ENCODE measurements around the gene RANBP17.

DNA sequence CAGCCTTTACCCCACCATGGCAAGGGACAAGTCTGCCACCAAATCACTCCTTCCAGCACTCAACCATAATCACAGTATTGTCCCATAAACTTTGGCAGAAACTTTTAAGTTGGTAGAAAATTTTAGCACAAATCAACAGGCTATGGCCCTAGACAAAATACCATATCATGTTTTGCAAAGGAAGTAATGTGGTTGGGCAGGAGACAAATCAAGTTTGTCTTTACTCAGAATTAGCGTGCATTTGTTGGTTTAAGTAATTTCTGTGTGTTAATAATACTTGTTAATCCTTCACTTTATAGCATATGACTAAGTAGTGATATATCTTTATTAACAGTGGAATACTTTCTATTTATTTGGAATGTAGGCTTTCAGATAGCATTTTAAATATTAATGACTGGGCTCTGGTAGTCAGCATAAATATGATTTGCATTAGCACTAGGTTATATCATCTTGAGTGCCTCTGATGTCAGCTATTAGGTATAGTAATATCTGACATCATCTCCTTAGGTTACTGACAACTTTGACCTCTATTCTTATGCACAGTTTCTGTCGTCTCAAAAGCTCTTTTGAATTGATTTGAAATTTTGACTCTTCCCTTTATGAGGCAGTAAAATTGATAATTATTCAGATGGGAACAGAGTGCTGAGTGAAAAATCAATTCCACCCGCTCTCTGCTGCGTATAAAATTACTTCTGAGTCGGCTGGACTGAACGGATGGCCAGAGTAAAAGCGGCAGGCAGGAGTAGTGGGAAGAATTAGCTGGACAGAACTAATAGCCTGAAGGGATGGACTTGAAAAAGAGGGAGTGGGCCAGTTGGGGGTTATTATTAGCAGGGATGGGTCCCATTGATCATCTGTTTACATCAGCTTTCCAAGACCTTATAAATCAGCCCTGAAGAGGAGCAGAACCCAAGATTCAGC is 407.1 kb downstream of the RANBP17 start:
- TF ChIP-seq, protein P1, sequence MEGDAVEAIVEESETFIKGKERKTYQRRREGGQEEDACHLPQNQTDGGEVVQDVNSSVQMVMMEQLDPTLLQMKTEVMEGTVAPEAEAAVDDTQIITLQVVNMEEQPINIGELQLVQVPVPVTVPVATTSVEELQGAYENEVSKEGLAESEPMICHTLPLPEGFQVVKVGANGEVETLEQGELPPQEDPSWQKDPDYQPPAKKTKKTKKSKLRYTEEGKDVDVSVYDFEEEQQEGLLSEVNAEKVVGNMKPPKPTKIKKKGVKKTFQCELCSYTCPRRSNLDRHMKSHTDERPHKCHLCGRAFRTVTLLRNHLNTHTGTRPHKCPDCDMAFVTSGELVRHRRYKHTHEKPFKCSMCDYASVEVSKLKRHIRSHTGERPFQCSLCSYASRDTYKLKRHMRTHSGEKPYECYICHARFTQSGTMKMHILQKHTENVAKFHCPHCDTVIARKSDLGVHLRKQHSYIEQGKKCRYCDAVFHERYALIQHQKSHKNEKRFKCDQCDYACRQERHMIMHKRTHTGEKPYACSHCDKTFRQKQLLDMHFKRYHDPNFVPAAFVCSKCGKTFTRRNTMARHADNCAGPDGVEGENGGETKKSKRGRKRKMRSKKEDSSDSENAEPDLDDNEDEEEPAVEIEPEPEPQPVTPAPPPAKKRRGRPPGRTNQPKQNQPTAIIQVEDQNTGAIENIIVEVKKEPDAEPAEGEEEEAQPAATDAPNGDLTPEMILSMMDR (IDR thresholded peaks at IDR 0.05; ENCODE audit: low read depth, low read length, poor library complexity, severe bottlenecking) = no peak
- no peak for TF ChIP-seq EZH2phosphoT487 (IDR thresholded peaks at IDR 0.05; ENCODE audit: borderline replicate concordance, low read length)

Data from DOHH2 (cell line).